Stimulated activated CD4-positive, alpha-beta T cell treated with anti-CD3 and anti-CD28 coated beads, Interleukin-15, amount 100 ng/mL, for 48 hours (primary cell): ENCODE data around the gene HEXB.
"Not testable (repeated sequence)": the region's sequence is repeated elsewhere in the genome, so short reads cannot be mapped to it uniquely, and the experiment has no call there.

Experiments used
- DNase-seq, 2 donors: peaks; one replicate each; pipeline ENCODE4 v3.0.0-alpha.2; 2020; ENCODE audit warnings: low read depth in 2 of 2

The HEXB gene

GRCh38 chr5:74659172-74659571 lies 25.9 kb upstream of the HEXB start:
- no peak for DNase-seq

GRCh38 chr5:74660140-74660539 lies 24.9 kb upstream of the HEXB start:
- no peak for DNase-seq

- DNase-seq = no peak
Observed at GRCh38 chr5:74660873-74661272, 24.2 kb upstream of the HEXB start.

GRCh38 chr5:74664551-74664950 lies 20.5 kb upstream of the HEXB start:
- no peak for DNase-seq

- DNase-seq = no peak
Observed at GRCh38 chr5:74665273-74665672, 19.8 kb upstream of the HEXB start.

- DNase-seq = no peak
Observed at GRCh38 chr5:74665816-74666215, 19.2 kb upstream of the HEXB start.

- DNase-seq = no peak
Observed at GRCh38 chr5:74667396-74667795, 17.6 kb upstream of the HEXB start.

- no peak for DNase-seq
Observed at GRCh38 chr5:74669821-74670220, 15.2 kb upstream of the HEXB start.

GRCh38 chr5:74670396-74671038 lies 14.5 kb upstream of the HEXB start:
- DNase-seq = no peak

GRCh38 chr5:74672215-74672877 lies 12.7 kb upstream of the HEXB start:
- DNase-seq = no peak

- DNase-seq = no peak
Observed at GRCh38 chr5:74673011-74673790, 11.8 kb upstream of the HEXB start.

GRCh38 chr5:74676466-74676865 lies 8.6 kb upstream of the HEXB start:
- DNase-seq = not testable (repeated sequence)

GRCh38 chr5:74678123-74678522 lies 6.9 kb upstream of the HEXB start:
- not testable (repeated sequence) for DNase-seq

- not testable (repeated sequence) for DNase-seq
Observed at GRCh38 chr5:74679300-74679699, 5.7 kb upstream of the HEXB start.

GRCh38 chr5:74679966-74680365 lies 5.1 kb upstream of the HEXB start:
- DNase-seq = no peak

GRCh38 chr5:74685979-74686631 lies 1.1 kb downstream of the HEXB start:
- no peak for DNase-seq

- DNase-seq = no peak
Observed at GRCh38 chr5:74686962-74687751, 2.1 kb downstream of the HEXB start.

GRCh38 chr5:74693191-74693590 lies 8.2 kb downstream of the HEXB start:
- no peak for DNase-seq

GRCh38 chr5:74717596-74717995 lies 32.6 kb downstream of the HEXB start:
- DNase-seq = no peak

- DNase-seq = no peak
Observed at GRCh38 chr5:74722271-74722670, 37.2 kb downstream of the HEXB start.

GRCh38 chr5:74725331-74725730 lies 40.3 kb downstream of the HEXB start:
- DNase-seq = no peak

GRCh38 chr5:74736759-74737158 lies 51.7 kb downstream of the HEXB start:
- DNase-seq = no peak
